GM18873 (cell line): ENCODE data around the gene FOXP1.
"Not testable (repeated sequence)": the region's sequence is repeated elsewhere in the genome, so short reads cannot be mapped to it uniquely, and the experiment has no call there.

Experiments used
- ATAC-seq: cut with Tn5 transposase; IDR thresholded peaks from one replicate; pipeline ENCODE4 v1.9.1; 2021; ENCODE audit warnings: mild to moderate bottlenecking, moderate library complexity, moderate number of reproducible peaks; ENCODE audit not compliant: unreplicated experiment, low FRiP score

The FOXP1 gene

GRCh38 chr3:71039332-71039731, 544.2 kb downstream of the FOXP1 start:
- no peak for ATAC-seq

DNA sequence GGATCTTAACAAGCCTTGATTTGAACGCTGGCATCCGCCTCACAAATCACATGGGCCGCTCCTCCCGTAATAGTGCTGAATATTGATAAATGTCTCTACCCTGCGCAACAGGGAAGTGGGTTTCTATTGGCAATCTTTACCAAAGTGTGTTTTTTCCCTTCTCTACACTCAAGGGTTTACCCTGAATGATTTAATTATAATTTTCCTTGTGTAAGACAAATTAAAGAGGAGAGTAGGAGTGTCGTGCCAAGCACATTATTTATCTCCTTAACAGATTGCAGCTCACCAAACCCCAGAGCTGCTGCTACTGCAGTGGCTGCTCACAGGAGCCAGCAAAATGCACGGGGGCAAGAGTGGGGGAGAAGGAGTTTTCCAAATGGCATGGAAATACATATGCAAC, 545.8 kb downstream of the FOXP1 start:
- ATAC-seq: no peak

GRCh38 chr3:71035886-71036285, 547.6 kb downstream of the FOXP1 start:
- no peak for ATAC-seq

DNA sequence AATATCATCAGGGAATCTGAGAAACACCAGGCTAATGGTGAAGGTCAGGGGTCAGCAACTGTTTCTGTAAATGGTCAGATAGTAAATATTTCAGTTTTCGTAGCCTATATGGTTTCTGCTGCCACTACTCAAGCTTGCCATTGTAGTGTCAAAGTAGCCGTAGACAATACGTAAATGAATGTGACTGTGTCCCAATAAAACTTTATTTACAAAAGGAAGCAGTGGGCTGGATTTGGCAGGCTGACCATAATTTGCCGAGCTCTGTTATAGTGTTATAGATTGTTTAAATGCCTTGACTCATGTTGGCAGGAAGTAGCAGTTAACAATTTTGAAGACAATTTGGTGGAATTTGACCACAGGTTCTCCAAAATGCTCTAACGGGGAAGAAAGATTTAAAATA, 548.2 kb downstream of the FOXP1 start:
- ATAC-seq: no peak

- no peak for ATAC-seq
These were observed 549.8 kb downstream of the FOXP1 start for GRCh38 chr3:71033681-71034220.

- ATAC-seq: no peak
These were observed 551.5 kb downstream of the FOXP1 start for GRCh38 chr3:71031914-71032521.

DNA sequence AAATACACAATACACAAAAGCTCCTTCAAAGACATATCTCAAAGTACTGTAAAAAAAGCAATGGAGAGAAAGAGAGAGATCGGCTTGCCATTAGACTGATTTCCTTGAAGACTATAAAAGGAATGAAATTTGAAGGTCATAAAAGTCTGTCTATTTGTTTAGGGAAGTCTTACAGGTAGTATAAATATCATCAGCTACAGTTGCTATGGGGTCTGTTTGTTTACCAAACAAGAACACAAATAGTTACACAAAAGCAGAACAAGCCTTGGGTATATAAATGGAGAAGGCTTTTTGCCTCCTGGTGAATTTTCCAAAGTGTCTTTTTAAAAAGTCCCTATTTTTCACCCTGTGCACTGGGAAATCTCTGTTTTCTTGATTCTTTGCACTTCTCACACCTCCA, 552.3 kb downstream of the FOXP1 start:
- ATAC-seq: no peak

- ATAC-seq: no peak
These were observed 552.8 kb downstream of the FOXP1 start for GRCh38 chr3:71030748-71031147.

GRCh38 chr3:71029770-71030169, 553.8 kb downstream of the FOXP1 start:
- ATAC-seq: no peak

DNA sequence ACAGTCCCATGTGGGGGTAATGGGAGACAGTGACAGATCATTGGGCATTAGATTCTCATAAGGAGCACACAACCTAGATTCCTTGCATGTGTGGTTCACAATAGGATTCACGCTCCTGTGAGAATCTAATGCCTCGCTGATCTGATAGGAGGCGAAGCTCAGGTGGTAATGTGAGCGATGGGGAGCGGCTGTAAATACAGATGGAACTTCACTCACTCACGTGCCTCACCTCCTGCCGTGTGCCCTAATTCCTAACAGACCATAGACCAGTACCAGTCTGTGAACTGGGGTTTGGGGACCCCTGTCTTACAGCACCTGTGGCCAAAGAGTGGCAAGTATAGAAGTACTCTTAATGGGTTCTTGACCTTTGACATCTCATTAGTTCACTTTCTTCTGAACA, 554.7 kb downstream of the FOXP1 start:
- ATAC-seq: no peak

DNA sequence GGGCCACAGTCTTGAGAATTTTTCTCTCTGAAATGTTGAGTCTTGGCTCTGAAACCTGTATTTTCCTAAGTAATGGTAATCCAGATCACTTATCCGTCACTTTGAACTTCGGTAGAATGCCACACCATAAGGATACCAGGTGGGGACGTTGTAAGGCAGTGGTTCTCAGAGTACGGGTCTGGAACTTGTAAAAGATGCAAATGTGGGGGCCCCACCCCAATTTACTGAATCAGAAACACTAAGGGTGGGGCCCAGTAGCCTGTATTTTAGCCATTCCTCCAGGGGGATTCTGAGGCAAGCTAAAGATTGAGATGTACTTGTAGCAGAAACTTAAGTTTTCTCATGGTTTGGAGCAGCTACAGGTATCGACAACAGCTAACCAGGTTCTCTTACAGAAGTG, 555.3 kb downstream of the FOXP1 start:
- no peak for ATAC-seq

DNA sequence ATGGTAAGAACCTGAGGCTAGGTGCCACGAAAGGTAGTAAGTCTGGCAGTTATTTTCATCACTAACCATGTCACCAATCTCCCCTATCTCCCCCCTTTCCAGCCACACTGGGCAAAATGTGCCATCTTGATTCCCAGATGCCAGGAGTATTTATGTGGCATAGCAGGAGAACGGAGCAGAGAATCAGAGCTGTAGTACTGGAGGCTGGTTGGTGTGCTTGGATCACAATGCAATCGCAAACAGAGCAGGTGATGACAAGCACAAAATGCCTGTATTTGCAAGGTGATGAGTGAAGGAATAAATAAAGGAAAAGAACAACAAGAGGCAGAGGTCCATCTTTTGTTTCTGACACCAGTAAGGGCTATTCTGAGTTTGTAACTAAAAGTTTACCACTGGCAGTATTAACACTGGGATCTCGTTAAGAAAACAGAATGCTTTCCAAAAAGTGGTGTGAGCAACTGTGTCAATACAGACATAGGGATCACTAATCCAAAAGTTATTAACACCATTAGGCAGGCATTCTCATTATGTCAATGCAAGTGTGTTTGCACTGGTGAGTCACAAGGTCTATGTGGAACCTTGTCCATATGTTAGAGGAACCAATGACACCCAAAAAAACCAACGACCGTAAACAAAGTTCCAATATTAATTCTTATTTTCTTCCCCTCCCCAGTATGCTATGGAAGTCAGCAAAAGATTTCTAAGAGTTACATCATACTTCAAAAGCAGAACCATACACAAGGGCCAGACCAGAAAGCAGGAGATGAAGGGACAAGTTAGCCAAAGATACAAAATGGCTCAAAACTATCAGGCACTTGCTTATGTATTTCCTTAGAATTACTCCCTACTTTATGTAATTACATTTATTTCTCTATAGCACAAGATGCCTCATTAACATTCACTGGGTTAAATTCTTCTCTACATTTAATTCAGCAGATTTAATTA, 556.6 kb downstream of the FOXP1 start:
- no peak for ATAC-seq

- no peak for ATAC-seq
These were observed 558.0 kb downstream of the FOXP1 start for GRCh38 chr3:71025516-71025915.

GRCh38 chr3:71025010-71025409, 558.5 kb downstream of the FOXP1 start:
- ATAC-seq: no peak

DNA sequence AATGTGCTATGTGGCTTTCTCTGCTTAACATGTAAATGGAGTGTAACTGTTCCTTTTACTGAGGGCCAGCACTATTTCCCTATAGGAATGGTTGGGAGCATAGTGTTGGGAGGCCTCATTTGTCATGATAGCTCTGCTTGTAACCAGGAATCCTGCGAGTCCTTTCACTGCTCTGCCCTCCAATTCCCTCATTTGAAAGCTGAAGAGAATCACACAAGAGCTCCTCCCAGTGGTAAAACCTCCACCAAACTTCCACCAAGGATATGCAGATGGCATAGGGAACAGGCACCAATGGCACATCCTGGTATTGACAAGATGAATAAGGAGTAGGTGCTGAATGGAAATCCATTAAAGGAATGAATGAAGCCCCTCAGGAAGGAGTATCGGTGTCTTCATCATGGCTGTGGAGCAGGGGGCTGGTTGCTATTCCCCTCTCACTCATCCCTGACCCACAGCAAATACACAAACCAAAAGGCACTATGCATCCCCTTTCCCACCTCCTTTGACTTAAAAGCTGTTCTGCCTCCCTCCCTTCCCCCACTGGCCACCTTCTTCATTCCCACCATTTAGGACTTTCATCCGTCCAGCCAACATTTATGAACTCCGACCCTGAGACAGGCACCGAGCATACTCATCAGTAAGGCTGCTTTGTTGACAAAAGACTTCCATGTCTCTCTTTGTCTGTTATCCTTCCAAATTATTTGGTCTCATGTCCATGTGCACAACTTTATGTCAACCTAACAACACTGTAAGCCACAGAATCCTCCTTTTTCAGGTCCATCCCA, 560.8 kb downstream of the FOXP1 start:
- ATAC-seq: no peak

DNA sequence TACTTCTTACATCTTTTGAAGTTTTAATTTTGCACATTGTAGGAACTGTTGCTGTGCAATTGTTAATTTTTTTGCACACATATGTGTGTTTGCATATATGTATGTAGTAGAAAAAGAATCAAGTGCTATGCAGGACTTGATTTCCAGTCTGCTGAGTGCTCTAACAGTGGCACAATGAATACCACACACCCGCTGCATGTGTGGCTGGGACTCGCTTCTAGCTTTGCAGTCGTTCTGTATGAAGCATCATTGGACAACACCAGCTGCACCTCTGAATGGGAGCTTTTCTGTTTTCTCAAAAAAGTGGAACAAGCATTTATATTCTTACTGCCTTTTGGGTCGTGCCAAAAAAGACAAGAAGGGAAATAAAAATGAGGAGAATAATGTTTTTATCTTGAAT, 564.7 kb downstream of the FOXP1 start:
- ATAC-seq: no peak

DNA sequence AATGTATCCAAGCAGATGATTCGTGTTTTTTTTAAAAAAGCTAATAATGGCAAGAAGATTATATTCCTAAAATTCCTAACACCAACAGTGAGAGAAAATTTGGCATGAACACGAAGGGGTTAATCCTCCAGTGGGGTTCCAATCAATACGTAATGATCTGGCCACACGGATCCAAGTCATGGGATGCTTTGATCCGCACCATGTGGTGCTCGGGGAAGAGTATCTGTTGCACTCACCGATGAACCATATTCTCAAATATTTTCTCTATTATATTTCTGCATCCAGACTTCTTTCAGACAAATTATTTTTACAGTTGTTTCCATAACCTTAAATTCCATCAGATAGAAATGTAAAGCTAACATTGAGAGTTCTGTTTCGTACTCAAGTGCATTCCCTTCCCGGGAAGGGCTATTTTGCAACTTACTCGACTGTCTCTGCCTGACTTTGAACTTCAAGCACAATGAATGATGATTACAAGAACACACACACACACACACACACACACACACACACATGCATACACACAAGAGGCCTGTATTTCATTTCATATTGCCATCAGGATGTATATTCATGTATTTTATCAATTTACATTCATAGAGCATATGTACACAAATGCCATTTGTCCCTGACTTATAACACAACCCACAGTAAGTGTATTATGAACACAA, 567.2 kb downstream of the FOXP1 start:
- no peak for ATAC-seq

DNA sequence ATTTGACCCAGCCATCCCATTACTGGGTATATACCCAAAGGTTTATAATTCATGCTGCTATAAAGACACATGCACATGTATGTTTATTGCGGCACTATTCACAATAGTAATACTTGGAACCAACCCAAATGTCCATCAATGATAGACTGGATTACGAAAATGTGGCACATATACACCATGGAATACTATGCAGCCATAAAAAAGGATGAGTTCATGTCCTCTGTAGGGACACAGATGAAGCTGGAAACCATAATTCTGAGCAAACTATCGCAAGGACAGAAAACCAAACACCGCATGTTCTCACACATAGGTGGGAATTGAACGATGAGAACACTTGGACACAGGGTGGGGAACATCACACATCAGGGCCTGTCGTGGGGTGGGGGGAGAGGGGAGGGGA, 568.9 kb downstream of the FOXP1 start:
- not testable (repeated sequence) for ATAC-seq

DNA sequence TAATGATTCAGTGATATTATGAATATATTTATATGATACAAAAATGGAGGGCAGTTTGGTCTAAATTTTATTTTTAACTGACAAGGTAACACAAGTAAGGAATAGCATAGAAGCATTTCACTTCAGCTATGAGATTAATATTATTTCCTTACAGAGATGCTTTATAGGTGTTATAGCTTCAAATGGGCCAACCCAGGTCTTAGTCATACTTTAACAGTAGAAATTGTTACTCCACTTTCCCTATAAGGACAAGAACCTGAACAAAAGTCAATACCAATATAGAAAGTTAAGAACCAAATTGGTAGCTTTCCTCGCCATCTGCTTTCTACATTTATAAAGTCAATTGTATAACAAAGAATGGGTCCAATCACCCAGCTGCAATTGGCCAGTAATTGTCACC, 570.6 kb downstream of the FOXP1 start:
- ATAC-seq: no peak

- ATAC-seq: peak; percentile 71
These were observed 571.8 kb downstream of the FOXP1 start for GRCh38 chr3:71011565-71012287.
